ENCODE data around the gene MBD6.
A peak's percentile ranks its signal among the peaks of the same experiment; 100 is the strongest.

MBD6 gene, protein sequence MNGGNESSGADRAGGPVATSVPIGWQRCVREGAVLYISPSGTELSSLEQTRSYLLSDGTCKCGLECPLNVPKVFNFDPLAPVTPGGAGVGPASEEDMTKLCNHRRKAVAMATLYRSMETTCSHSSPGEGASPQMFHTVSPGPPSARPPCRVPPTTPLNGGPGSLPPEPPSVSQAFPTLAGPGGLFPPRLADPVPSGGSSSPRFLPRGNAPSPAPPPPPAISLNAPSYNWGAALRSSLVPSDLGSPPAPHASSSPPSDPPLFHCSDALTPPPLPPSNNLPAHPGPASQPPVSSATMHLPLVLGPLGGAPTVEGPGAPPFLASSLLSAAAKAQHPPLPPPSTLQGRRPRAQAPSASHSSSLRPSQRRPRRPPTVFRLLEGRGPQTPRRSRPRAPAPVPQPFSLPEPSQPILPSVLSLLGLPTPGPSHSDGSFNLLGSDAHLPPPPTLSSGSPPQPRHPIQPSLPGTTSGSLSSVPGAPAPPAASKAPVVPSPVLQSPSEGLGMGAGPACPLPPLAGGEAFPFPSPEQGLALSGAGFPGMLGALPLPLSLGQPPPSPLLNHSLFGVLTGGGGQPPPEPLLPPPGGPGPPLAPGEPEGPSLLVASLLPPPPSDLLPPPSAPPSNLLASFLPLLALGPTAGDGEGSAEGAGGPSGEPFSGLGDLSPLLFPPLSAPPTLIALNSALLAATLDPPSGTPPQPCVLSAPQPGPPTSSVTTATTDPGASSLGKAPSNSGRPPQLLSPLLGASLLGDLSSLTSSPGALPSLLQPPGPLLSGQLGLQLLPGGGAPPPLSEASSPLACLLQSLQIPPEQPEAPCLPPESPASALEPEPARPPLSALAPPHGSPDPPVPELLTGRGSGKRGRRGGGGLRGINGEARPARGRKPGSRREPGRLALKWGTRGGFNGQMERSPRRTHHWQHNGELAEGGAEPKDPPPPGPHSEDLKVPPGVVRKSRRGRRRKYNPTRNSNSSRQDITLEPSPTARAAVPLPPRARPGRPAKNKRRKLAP

DNA sequence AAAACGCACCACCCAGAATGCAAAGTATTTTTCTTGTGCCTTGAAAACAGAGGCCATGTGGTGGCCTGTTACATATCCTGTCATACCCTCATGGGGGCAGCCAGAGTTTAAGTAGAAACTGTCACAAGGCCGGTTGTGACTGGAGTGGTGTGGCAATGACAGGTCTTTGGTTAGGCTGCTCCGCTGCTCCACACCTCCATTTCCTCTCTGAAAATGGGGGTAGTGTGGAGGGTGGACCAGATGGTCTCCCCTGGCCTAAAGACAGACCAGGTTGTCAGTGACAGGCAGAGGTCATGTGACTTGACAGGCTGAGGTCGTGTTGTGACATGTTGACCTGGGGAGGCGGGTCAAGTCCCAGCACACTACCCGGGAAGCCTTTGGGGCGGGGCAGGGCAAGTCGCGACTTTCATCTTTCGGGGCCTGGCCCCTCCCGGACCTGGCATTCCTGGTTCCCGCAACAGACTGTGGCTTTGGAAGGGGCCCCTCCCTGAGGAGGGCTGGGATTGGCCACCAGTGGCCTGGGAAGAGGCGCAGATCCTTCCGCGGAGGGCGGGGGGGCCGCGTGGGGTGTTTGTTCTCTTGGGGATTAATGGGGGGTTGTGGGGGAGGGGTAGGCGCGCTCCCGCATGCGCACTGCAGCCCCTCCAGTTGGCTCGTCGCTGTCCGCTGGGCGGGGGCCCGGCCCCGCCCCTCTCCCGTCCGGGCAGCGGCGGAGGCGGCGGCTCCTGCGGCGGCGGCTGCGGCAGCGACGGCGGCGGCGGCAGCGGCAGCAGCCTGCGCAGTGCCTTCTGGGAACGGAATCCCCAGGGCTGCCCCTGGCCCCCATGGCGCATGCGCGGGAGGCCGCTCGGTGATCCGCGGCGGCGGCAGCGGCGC lies at the start of gene MBD6:
MBD6 (plus strand) TSS at position 814 of the 876 bp plus-strand sequence. CDS start 1,480 bp downstream, outside the sequence.
- peak; percentile 96 for DNase-seq

DNA sequence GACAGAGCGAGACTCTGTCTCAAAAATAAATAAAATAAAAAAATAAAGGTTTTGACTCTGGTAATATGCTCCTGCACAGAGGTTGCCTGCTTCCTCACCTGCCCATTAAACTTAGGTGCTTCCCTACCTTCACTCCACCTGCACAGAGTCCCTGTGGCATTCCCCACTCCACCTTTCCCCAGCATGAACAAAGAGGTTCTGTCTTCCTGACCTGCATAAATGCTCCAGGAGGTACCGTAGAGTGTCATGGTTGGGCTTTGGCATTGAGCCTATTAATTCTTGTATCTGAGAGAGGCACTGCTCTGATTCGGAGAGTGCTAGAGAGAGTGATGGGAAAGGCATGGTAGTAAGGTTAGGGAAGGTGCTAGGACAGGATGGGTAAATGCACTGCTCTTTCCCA lies 49.2 kb upstream of the MBD6 start:
- DNase-seq: no peak

DNA sequence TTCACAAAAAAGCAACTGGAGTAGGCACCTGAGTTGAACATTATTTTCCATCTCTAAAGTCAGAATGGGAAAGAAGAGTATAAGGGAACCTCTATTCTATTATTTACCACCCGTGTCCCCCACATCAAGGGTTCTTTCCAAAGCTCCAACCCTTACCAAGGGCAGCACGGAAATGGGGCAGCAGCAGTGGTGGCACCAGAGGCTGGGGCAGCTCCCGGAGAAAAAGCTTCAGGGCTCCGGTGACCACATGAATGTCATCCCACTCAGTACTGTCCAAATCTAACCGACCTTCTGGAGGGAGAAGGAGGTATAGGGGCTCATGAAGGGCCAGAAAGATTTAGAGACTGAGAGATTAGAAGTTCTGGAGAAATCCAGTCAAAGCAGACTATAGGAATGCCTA lies 48.7 kb upstream of the MBD6 start:
- no peak for DNase-seq

DNA sequence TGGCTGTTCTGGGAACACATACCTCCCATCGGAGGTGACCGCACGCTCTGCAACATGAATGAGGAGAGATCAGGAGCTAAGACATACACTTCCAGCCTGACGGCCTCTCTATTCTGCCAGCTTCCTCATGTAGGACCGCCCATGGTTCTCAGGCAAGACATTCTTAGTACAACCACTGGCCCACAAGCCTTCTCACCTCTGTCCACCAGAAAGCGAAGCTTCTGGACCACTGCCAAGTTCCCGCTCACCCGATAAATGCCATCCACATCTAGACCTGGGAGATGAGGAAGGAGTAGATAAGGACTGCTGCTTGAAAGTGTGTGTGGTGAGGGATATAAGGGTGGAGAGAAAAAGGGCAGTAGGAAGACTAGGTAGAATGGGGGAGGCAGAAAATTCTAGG lies 48.2 kb upstream of the MBD6 start:
- DNase-seq: no peak

DNA sequence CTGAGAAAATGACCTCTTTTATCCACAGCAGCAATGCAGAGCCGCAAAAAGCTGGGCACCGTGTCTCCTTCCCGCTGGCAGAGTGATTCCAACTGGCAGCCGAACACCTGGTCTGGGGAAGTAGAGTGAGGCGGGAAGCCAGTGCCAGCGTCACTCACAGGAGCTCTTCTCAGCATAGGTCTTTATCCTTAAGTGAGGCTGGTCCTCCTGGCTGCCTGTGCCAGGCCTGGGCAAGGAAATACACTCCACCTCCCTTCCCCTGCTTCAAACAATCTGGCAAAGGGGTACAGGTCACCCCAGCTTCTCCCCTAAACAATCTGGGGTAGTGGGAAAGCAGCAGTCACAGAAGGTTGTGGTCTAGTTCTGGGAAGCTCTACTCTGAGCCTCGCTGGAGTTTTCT lies 47.8 kb upstream of the MBD6 start:
- DNase-seq: no peak

DNA sequence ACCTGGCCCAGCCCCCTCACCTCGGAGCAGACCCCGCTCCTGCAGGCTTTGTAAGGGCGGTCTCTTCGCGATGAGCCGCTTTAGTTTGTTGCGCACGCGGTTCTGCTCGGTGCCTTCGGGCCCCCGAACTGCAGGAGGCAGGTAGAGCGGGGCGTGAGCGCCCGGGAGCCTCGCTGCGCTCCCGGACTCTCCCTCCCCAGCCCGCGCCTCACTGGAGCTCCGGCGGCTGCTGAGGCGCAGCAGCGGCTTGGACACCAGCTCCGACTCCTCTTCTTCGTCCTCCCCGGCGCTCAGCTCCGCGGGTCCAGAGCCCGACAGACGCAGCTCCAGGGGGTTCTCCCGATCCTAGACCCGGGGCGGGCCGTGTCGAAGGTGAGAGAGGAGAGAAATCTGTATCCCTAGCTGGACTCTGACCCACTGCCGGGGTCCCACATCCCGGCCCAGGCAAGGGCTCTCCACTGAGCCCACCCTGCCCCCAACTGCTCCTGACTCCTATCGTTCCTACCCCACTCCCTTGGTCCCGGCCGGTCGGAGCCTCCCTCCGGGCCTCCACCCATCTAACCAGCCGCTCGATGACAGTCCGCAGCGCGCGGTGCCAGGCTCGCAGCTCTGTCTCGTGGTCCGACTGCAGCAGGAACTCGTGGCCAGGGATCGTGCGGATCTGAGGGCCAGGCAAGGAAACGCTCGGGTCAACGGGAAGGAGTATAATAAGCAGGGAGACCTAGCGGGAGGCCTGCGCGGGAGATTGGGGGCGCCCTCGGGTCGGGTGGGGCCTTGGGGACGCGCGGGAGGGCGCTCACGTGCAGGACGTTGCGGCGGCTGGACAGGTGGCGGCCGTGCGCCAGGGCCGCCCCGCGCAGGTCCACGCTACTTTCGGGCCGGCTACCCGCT lies 47.1 kb upstream of the MBD6 start:
- DNase-seq: peak; percentile 76

DNA sequence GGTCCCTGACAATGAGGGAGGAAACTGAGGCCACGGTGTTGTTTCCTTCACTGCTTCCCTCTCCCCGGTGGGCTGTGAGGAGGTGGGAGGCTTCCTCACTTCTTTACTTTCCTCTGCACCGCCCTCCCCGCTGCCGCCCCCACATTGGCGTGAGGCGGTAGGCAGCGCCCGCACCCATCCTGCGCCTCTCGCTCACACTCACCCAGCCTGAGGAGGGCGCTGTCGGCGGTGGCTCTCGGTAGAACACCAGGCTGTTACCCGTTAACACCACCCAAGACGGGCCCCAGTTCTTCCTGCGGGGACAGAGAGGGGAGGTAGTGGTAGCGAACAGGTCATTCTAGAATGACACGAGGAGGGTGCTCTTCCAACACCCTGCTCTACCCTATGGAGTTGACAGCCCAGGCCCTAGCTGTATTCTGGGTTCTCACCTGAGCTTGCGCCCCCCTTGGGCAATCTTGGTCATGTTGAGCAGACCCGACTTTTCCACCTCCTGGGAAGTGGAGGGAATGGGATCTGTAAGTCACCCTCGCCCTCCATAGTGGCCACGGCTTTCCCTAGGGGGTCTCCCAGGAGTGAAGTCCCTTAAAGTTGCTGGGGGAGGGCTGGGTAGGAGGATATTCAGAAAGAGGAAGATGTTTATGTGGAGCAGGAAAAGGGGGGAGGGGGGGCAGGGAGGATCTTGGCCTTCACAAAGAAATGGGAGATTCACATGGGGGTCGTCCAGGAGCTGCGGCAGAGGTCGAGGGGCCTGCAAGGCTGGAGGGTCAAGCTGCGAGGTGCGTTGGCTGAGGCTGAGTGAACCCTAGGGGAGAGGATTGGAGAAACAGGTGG lies 46.2 kb upstream of the MBD6 start:
- DNase-seq: no peak

DNA sequence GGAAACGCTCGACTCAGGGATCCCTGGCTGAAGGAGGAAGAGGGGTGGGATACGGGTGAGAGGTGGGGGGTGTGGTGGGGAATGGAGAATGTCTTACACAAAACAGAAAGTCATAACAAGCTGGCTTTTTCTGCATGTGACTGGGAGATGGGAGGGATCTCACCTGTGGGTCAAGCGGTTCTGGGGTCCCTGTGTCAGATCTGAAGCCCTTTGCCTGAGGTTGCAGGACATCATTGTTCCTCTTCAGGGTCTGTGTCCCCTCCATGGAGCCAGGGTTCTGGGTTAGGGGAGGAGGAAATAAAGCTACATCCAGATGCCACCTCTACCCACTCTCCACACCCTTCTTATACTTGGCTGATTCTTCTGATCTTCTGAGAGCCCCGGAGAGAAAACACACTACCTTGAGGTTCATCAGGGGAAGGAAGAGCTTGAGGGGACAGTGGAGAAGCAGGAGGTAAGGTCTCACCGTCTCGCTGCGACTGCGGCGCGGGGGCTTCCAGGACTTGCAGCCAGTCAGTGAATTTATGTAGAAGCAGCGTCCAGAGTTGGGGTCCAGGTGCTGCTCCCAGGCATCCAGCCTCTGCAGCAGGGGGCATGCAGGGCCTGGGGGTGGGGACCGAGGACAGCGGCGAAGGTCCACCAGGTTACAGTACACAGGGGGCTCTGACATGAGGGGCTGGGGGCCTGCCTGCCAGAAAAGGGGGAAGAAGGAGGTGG lies 45.5 kb upstream of the MBD6 start:
- no peak for DNase-seq

DNA sequence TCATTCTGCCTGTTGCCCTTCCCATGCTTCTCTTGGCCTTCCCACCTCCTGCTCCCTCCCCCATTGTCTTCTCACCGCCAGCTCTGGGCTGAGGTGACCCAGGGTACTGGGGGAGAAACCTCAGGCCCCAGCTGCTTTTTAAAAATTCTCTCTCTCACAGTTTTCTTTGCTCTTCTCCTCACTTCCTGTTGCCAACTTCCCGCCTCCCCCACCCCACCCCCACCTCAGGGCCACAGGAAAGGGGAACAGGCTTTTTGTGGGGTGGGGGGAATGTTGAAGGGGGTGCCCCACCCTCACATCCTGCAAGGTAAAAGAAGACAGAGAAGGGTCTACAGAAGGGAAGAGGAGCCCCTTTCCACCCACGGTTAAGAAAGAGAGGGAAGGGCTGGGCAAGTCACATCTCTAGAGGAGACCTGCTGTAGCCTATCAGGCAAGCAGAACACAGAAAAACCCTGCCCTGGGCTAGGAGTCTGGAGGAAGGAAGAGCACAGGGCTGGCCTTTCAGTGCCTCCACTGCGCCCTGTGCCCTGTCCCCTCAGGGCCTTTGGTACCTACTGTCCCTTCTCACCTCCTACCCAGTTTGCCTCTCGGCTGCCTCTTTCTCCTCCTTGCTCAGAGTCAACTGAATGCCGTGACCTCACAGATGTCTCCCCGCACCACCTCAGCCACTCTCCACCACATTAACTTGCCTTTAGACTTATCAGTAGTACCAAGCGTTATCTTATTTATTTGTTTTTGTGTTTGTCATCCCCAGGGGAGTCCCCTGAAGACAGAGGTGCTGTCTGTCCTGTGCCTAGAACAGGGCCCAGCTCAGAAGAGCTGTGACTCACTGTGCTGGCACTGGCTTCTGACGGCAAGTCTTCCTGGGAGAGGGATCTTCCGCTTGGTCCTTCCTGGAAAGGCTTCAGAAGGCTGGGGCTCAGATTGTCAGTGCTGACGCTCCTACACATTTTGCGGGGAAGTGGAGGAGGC lies 44.6 kb upstream of the MBD6 start:
- no peak for DNase-seq

DNA sequence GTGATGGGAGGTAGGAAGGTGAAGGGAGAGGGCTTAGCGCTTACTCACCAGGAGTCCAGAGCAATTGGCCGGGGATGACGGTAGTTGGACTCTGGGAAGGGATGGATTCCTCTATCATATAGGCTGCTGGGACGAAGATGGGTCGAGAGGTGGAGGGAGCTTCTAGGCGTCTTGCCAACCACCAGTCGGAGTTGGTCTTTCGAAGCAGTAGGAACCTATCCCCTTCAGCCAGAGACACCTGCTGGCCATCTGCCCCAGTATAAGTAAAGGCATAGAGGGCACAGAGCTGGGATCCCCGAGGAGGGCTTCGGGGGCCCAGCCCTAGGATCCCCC lies 43.6 kb upstream of the MBD6 start:
- DNase-seq: no peak

DNA sequence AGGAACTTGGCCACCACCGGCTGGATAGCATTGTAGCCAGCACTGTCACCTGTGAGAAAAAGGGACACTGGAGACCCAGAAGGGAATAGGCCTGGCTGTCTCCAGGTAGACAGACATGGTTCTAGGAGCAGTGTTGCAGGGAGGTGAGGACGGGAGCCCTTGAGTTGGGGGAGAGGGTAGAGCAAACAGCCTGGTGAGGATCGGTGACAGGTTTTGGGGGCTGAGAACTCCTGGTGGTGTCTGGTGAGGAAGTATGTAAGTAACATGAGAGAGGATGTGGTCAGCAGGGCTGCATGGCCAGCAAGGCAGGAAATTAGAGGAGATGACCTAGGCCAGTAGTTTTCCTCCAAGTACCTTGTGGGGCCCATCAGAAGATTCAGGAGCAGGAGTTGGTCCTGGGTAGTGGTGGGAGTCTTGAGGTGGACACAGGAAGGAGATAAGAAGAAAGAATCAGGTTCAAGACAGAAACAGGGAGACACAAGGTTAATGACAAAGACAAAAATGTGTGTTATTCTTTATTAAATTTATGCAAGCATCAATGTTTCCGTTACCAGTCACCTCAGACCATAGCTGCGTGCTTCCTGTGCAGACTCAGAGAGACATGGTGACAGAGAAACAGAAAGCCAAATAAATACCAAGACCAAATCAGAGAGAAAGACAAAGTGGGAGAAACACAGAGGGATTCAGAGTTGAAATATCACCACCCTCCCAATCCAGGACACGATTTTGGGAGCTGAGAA lies 43.1 kb upstream of the MBD6 start, which contains the start of gene ARHGAP9:
ARHGAP9 (minus strand) TSS at position 491 of the 740 bp plus-strand sequence; CDS start at position 31, 460 bp downstream.
- DNase-seq: no peak

DNA sequence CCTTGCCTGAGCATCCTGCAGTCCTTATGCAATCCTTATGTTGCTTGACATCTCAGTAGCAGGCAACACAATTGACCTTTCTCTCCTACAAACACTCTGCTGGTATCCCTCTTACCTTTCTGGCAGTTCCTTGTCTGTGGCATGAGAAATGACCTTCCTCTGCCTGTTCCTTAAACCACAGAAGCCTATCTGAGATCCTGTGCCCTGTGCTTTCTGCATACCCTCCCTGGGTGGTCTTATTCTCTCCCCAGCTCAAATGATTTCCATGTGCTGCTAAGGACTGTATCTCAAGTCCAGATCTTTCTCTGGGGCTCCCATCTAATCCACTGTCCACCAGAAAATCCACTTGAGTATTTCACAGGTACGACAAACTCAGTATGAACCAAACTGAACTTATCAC lies 41.0 kb upstream of the MBD6 start:
- DNase-seq: no peak

DNA sequence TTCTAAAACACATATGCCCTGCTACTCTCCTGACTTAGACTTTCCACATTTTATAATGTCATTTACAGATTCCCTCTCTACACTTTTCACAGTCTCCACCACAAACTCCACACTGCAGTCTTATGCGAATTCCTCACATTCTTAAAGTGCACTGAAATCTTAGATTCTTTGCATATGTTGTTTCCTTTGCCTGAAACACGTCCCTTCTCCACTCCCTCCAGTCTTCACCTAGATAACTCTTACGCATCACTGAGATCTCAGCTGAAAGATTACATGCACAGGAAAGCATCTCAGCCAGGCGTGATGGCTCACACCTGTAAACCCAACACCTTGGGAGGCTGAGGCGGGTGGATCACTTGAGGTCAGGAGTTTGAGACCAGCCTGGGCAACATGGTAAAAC lies 39.2 kb upstream of the MBD6 start:
- DNase-seq: peak; percentile 76

DNA sequence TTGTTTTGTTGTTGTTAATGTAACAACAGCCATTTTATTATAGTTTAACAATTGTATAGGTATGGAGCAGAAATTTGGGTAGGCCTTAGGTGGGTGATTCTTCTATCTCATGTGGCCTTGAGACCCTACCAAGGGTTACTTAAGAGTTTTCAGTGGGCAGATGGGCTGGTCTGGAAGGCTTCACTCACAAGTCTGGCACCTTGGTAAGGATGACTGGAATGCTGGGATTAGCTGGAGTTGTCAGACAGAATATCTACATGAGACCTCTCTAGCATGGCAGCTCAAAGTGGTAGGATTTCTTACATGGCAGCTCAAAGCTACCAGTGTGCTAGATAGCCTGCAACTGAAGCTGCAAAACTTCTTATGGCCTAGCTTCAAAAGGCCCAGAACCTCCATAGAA lies 36.9 kb upstream of the MBD6 start:
- DNase-seq: no peak

DNA sequence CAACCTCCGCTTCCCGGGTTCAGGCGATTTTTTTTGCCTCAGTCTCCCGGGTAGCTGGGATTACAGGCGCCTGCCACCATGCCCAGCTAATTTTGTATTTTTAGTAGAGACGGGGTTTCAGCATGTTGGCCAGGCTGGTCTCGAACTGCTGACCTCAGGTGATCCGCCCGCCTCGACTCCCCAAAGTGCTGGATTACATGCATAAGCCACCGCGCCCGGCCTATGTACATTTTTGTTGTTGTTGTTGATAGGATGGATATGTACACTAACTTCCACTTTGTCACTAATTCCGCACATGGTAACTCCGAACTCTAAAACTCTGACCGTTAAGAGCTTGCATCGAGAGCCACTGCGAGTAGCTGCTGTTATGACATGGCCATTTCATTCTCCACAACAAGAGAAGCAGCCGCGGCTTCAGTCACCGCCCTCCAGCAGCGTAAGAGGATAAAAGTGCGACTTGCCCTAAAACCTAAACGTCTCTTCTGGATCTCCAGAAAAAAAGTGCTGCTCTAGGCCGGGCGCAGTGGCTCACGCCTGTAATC lies 35.5 kb upstream of the MBD6 start:
- DNase-seq: peak; percentile 73

DNA sequence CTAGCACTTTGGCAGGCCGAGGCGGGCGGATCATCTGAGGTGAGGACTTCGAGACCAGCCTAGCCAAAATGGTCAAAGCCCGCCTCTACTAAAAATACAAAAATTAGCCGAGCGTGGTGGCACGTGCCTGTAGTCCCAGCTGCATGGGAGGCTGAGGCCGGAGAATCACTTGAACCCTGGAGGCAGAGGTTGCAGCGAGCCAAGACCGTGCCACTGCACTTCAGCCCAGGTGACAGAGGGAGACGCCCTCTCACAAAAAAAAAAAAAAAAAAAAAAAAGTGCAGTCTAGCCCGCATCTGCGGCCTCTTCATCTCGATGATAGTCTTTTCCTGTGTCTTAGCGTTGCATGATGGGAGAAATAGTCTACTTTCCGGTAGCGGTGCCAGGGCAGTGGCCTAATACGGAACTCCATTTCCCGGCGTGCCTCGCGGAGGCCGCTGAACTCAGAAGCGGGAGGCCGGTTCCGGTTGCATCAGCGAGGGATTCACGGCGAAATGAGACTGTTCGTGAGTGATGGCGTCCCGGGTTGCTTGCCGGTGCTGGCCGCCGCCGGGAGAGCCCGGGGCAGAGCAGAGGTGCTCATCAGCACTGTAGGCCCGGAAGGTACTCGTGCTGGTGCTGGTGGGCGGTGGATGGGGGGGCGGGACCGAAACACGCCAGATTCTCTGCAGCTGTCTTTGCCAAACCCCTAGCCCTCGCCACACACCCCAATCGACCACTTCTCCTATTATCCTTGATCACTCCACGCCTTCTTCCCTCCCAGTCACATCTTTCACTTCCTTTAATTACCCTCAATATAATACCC lies 34.8 kb upstream of the MBD6 start, which contains the start of gene MARS1:
MARS1 (plus strand) TSS at position 472 of the 805 bp plus-strand sequence; CDS start at position 495, 23 bp downstream.
- DNase-seq: peak; percentile 98
